OCI-LY7 (cell line): Measurements from ENCODE around the gene HAVCR2. TPM values are rescaled to one million over a fixed set of nuclear protein-coding genes. Genes with fewer than 3 reads are reported as not detected.

Experiments
- BruUV-seq: library from RNA; stranded (reverse); fragments of 400-500 nt; replicated peaks from 2 replicates; lab custom pipeline; 2021; lab: Mats Ljungman, UMichigan
- CTCF ChIA-PET: fragments of 300-600 bp; sonication (Branson Sonifier 250); formaldehyde crosslinking; loops from one replicate; lab custom pipeline; 2022; ENCODE audit warnings: antibody characterized with exemption; ENCODE audit not compliant: unreplicated experiment; lab: Charles Lee
- POLR2A ChIA-PET: fragments of 300-600 bp; sonication (Branson Sonifier 250); formaldehyde crosslinking; loops from one replicate; lab custom pipeline; 2022; ENCODE audit warnings: antibody characterized with exemption; lab: Charles Lee
- DNase-seq: peaks from one replicate; pipeline ENCODE4 v3.0.0-alpha.2; 2015; ENCODE audit warnings: low spot score
- H2AFZ ChIP-seq: fragments of 200-600 bp; sonication (generic), shearing (Covaris generic); 2 replicates; pipeline ENCODE4 v1.6.1; 2014; ENCODE audit warnings: mild to moderate bottlenecking, antibody characterized with exemption, low read length, moderate library complexity
- H3K27ac ChIP-seq: fragments of 200-600 bp; sonication (generic); 2 replicates; pipeline ENCODE4 v1.5.1; 2014; ENCODE audit warnings: mixed run types, low read depth, mild to moderate bottlenecking, moderate library complexity, low read length, inconsistent platforms; ENCODE audit not compliant: poor library complexity, severe bottlenecking
- H3K36me3 ChIP-seq: fragments of 200-600 bp; sonication (generic); 2 replicates; pipeline ENCODE4 v1.6.1; 2014; ENCODE audit warnings: mild to moderate bottlenecking, antibody characterized with exemption, low read length, moderate library complexity, mixed read lengths; ENCODE audit not compliant: insufficient read depth
- H3K4me1 ChIP-seq: fragments of 200-600 bp; sonication (generic); 2 replicates; pipeline ENCODE4 v1.5.1; 2014; ENCODE audit warnings: mild to moderate bottlenecking, low read length; ENCODE audit not compliant: insufficient read depth, poor library complexity, severe bottlenecking
- H3K4me2 ChIP-seq: fragments of 200-600 bp; sonication (generic); 2 replicates; pipeline ENCODE4 v1.6.1; 2014; ENCODE audit warnings: mild to moderate bottlenecking, low read length
- H3K4me3 ChIP-seq: fragments of 200-600 bp; sonication (generic); 2 replicates; pipeline ENCODE4 v1.5.1; 2014; ENCODE audit warnings: mild to moderate bottlenecking, low read depth, low read length; ENCODE audit not compliant: poor library complexity, severe bottlenecking
- H3K79me2 ChIP-seq: fragments of 200-600 bp; sonication (generic); 2 replicates; pipeline ENCODE4 v1.6.1; 2016; ENCODE audit warnings: low read depth, mild to moderate bottlenecking, low read length, moderate library complexity, mixed read lengths; ENCODE audit not compliant: insufficient read depth
- H3K9me2 ChIP-seq: fragments of 200-600 bp; sonication (generic); 2 replicates; pipeline ENCODE4 v1.6.1; 2016; ENCODE audit warnings: mild to moderate bottlenecking, low read length, mixed read lengths; ENCODE audit not compliant: insufficient read depth
- H3K9me3 ChIP-seq: fragments of 200-600 bp; sonication (generic); 2 replicates; pipeline ENCODE4 v1.6.1; 2014; ENCODE audit warnings: mild to moderate bottlenecking, mixed run types, low read length, mixed read lengths
- H4K20me1 ChIP-seq: fragments of 200-600 bp; sonication (generic); 2 replicates; pipeline ENCODE4 v1.6.1; 2014; ENCODE audit warnings: mild to moderate bottlenecking, antibody characterized with exemption, low read length, moderate library complexity, mixed read lengths; ENCODE audit not compliant: insufficient read depth
- CTCF ChIP-seq: fragments of 200-600 bp; sonication (generic); conservative IDR thresholded peaks from 2 replicates; pipeline ENCODE4 v1.5.1; 2014; ENCODE audit warnings: mild to moderate bottlenecking, antibody characterized with exemption, low read length, moderate library complexity, mixed read lengths
- EZH2phosphoT487 ChIP-seq: fragments of 200-600 bp; sonication (generic); IDR thresholded peaks from 2 replicates; pipeline ENCODE4 v1.6.1; 2018; ENCODE audit warnings: low read depth, borderline replicate concordance, mild to moderate bottlenecking, mixed run types, antibody characterized with exemption, low read length, moderate library complexity, mixed read lengths
- intact Hi-C: fragments of 100-400 bp; cut with micrococcal nuclease; formaldehyde crosslinking; loops from one replicate; pipeline ENCODE4 v1.10.0; 2022; ENCODE audit not compliant: unreplicated experiment
- total RNA-seq, 2 experiments: library from RNA; depleted of rRNA in 1 of 2; stranded (reverse); fragments of >200 nt in 1 of 2; shearing (Covaris generic) in 1 of 2; gene quantifications; 2 replicates each; pipeline ENCODE4 v1.2.3, GENCODE V29; 2014 to 2022

The HAVCR2 gene
- total RNA-seq, 2 experiments from 2014 or later, result 4.2 to 4.4 TPM

GRCh38 chr5:157068339-157068738, 40.5 kb downstream of the HAVCR2 start:
- ChIA-PET POLR2A (interaction anchor here (0.9 kb wide), 1 partner anchor 22 kb away, joined by 3 read pairs; no protein-coding TSS in a partner anchor), CTCF (no interaction called here)
- H3K4me3 ChIP-seq, result no peak overlapping the region
- H3K27ac ChIP-seq, result no peak overlapping the region
- no peak for DNase-seq
- intact Hi-C loops, result no loop called here
- no TSS peak for BruUV-seq
- H2AFZ ChIP-seq, result no peak overlapping the region
- no peaks in the 10 kb centered on the region for H3K36me3 ChIP-seq
- no peaks in the 10 kb centered on the region for H3K79me2 ChIP-seq
- peaks cover 13% of the 10 kb centered on the region for H3K4me1 ChIP-seq
- no peak overlapping the region for H3K4me2 ChIP-seq
- no peaks in the 10 kb centered on the region for H4K20me1 ChIP-seq
- TF ChIP-seq CTCF (no peak), EZH2phosphoT487 (no peak)
- H3K9me3 ChIP-seq, result no peaks in the 10 kb centered on the region
- no peaks in the 10 kb centered on the region for H3K9me2 ChIP-seq

GRCh38 chr5:157067005-157067404, 41.8 kb downstream of the HAVCR2 start:
- Histone ChIP-seq H3K9me2 (no peaks in the 10 kb centered on the region), H3K4me2 (no peak overlapping the region), H3K36me3 (no peaks in the 10 kb centered on the region), H3K9me3 (no peaks in the 10 kb centered on the region), H3K27ac (no peak overlapping the region), H2AFZ (no peak overlapping the region), H3K4me3 (no peak overlapping the region), H3K4me1 (peaks cover 13% of the 10 kb centered on the region), H3K79me2 (no peaks in the 10 kb centered on the region), H4K20me1 (no peaks in the 10 kb centered on the region)
- peak; percentile 32 for DNase-seq
- BruUV-seq, result no TSS peak
- TF ChIP-seq EZH2phosphoT487 (no peak), CTCF (no peak)
- ChIA-PET POLR2A (interaction anchor here (1.1 to 1.2 kb wide), 3 partner anchors 9 to 49 kb away, joined by 3 to 4 read pairs (median 4); no protein-coding TSS in a partner anchor), CTCF (interaction anchor here (0.5 kb wide), 1 partner anchor 144 kb away, joined by 3 read pairs; no protein-coding TSS in a partner anchor)
- intact Hi-C loops, result no loop called here

GRCh38 chr5:157066080-157066479, 42.8 kb downstream of the HAVCR2 start:
- no peaks in the 10 kb centered on the region for H3K9me2 ChIP-seq
- H3K9me3 ChIP-seq, result no peaks in the 10 kb centered on the region
- no peak overlapping the region for H2AFZ ChIP-seq
- H3K4me3 ChIP-seq, result no peak overlapping the region
- BruUV-seq, result no TSS peak
- ChIA-PET POLR2A (interaction anchor here (1.2 kb wide), 1 partner anchor 12 kb away, joined by 3 read pairs; no protein-coding TSS in a partner anchor), CTCF (no interaction called here)
- no peaks in the 10 kb centered on the region for H4K20me1 ChIP-seq
- no peaks in the 10 kb centered on the region for H3K79me2 ChIP-seq
- intact Hi-C loops, result no loop called here
- no peak overlapping the region for H3K4me2 ChIP-seq
- no peaks in the 10 kb centered on the region for H3K36me3 ChIP-seq
- TF ChIP-seq EZH2phosphoT487 (no peak), CTCF (no peak)
- H3K27ac ChIP-seq, result no peak overlapping the region
- H3K4me1 ChIP-seq, result peaks cover 13% of the 10 kb centered on the region
- DNase-seq, result no peak
